ENCODE data around the gene EYA3.

DNA sequence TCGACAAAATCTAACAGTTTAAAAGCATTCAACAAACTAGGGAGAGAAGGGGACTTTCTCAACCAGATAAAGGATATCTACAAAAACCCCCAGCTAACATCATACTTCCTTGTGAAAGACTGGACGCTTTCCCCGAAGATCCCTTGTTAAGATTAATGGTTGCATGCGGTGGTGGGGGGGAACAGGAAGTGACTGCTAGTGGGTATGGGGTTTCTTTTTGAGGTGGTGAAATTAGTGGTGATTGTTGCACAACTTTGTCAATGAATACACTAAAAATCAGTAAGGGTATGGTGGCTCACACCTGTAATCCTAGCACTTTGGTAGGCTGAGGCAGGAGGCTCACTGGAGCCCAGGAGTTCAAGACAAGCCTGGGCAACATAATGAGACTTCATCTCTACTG is 26.9 kb upstream of the EYA3 start:
- no peak for TF ChIP-seq GATA2 (IDR thresholded peaks at IDR 0.05; ENCODE audit: low read depth, low read length)
- TF ChIP-seq GATA3 (IDR thresholded peaks at IDR 0.05; ENCODE audit: low read depth, low read length), result no peak
